ENCODE measurements around the gene SEPTIN10. TPM values are rescaled to one million over a fixed set of nuclear protein-coding genes. Genes with fewer than 3 reads are reported as not detected.

Gene SEPTIN10
- total RNA-seq, 1 experiment from 2014 or later: 92.5 TPM

DNA sequence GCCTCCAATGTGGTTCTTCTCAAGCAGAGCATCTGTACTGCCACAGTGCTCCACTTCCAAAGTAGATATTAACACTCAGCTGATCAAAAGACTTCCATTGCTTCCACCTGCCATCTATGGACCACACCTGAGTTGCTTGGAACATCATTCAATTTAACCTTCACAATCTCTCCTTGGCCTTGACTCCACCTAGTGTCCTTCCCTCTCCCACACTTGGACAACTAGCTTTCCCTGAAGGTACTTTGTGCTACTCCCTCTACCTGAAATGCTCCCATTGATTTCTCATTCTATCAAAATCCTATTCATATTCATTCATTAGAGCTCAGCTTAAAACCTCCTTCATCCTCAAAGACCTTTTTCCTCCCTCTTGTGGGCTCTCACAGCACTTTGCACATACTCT, 49.1 kb upstream of the SEPTIN10 start:
- no peak overlapping the region for H4K91ac ChIP-seq (ENCODE audit: insufficient read length, low read depth, low read length)
- Mint-ChIP-seq H3K9me3 (no peaks in the 10 kb centered on the region; a peak in 1 of 5 replicates), H3K27ac (no peak overlapping the region)

More for the DNA sequence above, 49.1 kb upstream of the SEPTIN10 start:
- Histone ChIP-seq H3T11ph (ENCODE audit: low read length) (no peak overlapping the region), H2BK20ac (ENCODE audit: low read depth, low read length, poor library complexity, severe bottlenecking) (no peak overlapping the region), H3K9ac (ENCODE audit: extremely low read depth, insufficient read length, low read length) (no peak overlapping the region), H2BK12ac (ENCODE audit: insufficient read length, low read depth, low read length) (no peak overlapping the region), H3K79me2 (ENCODE audit: insufficient read depth, low read length) (no peaks in the 10 kb centered on the region), H3K56ac (ENCODE audit: insufficient read length, low read depth, low read length) (no peak overlapping the region), H3K4me2 (ENCODE audit: insufficient read depth, insufficient read length, low read length) (no peak overlapping the region), H3K27me3 (ENCODE audit: insufficient read depth, low read length) (no peaks in the 10 kb centered on the region), H2AFZ (ENCODE audit: low read length) (no peak overlapping the region), H3K23me2 (ENCODE audit: insufficient read length, low read depth, low read length, poor library complexity, severe bottlenecking) (no peaks in the 10 kb centered on the region), H4K20me1 (ENCODE audit: control insufficient read depth, insufficient read depth, insufficient read length) (no peaks in the 10 kb centered on the region), H3K4ac (ENCODE audit: low read depth, low read length) (no peak overlapping the region), H2BK120ac (ENCODE audit: low read depth, low read length, poor library complexity, severe bottlenecking) (no peak overlapping the region), H2BK15ac (ENCODE audit: low read depth, low read length) (no peak overlapping the region), H2BK5ac (ENCODE audit: insufficient read length, low read length) (no peak overlapping the region), H4K8ac (replicated peaks; ENCODE audit: insufficient read length, low read depth, low read length) (no peak overlapping the region), H3K4me1 (ENCODE audit: insufficient read depth, low read length) (peaks cover 4% of the 10 kb centered on the region; the same call in 1 of the 2 replicates), H2AK5ac (ENCODE audit: insufficient read length, low read length) (no peak overlapping the region), H3K14ac (ENCODE audit: insufficient read depth, low read length) (no peak overlapping the region), H3K23ac (ENCODE audit: insufficient read length, low read depth, low read length) (no peak overlapping the region), H3K18ac (ENCODE audit: insufficient read length, low read depth, low read length) (no peak overlapping the region), H3K9me3 (ENCODE audit: control insufficient read depth, low read depth, low read length) (no peaks in the 10 kb centered on the region), H3K79me1 (ENCODE audit: insufficient read depth, low read depth, low read length, poor library complexity, severe bottlenecking) (no peaks in the 10 kb centered on the region), H4K5ac (ENCODE audit: insufficient read length, low read depth, low read length) (no peak overlapping the region), H3K27ac (ENCODE audit: insufficient read length, low read depth, low read length) (no peak overlapping the region)
- TF ChIP-seq, protein P1, sequence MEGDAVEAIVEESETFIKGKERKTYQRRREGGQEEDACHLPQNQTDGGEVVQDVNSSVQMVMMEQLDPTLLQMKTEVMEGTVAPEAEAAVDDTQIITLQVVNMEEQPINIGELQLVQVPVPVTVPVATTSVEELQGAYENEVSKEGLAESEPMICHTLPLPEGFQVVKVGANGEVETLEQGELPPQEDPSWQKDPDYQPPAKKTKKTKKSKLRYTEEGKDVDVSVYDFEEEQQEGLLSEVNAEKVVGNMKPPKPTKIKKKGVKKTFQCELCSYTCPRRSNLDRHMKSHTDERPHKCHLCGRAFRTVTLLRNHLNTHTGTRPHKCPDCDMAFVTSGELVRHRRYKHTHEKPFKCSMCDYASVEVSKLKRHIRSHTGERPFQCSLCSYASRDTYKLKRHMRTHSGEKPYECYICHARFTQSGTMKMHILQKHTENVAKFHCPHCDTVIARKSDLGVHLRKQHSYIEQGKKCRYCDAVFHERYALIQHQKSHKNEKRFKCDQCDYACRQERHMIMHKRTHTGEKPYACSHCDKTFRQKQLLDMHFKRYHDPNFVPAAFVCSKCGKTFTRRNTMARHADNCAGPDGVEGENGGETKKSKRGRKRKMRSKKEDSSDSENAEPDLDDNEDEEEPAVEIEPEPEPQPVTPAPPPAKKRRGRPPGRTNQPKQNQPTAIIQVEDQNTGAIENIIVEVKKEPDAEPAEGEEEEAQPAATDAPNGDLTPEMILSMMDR (conservative IDR thresholded peaks at IDR 0.05): peak; percentile 50; the same call in 2 of the 3 replicates
- H3K4me1 Mint-ChIP-seq: peaks cover 12 to 13% of the 10 kb centered on the region in 2 experiments
- DNase-seq: no peak
- no peaks in the 10 kb centered on the region for H3K36me3 Mint-ChIP-seq (ENCODE audit: insufficient read depth in 1 of 3, low read depth in 3 of 3)
- no peak overlapping the region for H3K4me3 Mint-ChIP-seq
- peaks cover 2% of the 10 kb centered on the region; the same call in 1 of the 2 replicates for H3K27me3 Mint-ChIP-seq (ENCODE audit: low read depth)
